Measurements from ENCODE around the gene PC. TPM values are rescaled to one million over a fixed set of nuclear protein-coding genes. Genes with fewer than 3 reads are reported as not detected.
"Not testable (repeated sequence)": the region's sequence is repeated elsewhere in the genome, so short reads cannot be mapped to it uniquely, and the experiment has no call there.

The PC gene
- polyA plus RNA-seq, 1 donor (not counting 4 experiments of a cell fraction or from before 2014, with no cell fraction given): 13.3 TPM

DNA sequence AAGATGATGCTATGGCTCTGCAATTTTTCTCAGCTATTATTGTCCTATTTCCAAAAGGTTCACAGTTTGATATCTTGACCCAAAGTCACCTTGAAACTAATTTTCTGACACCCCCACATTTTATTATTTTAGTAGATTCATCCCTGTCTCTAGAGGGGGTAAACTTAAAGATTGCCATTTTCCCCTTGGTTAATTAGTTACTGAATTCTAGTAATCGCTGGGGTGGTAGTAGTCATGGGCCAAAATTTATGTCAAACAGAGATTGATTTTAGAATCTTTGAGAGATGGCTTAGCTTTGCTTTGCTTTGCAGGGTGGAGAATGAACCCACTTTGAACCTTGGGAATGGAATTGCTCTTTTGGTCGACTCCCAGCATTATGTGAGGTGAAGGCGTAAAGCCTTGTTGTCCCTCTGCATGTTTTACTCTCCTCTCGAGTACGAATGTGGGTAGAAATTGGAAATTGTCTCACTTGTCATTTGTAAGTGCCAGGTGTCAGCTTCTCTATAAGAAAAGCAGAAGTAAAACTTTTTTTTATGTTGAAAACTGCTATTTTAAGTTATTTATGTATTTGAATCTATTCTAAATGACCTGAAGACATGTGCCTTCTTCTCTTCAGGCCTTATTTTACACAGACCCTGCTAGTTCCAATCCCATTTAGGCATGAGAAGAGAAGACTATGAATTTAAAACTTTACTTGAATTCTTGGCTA lies 157.3 kb downstream of the PC start:
- no peak for FAIRE-seq
- dilution Hi-C loops (cut with MboI; ENCODE audit: extremely low pct_ligation_motif_present, low sequenced_read_pairs): no loop called here

GRCh38 chr11:66799815-66800214 lies 158.4 kb downstream of the PC start:
- dilution Hi-C loops (cut with MboI; ENCODE audit: extremely low pct_ligation_motif_present, low sequenced_read_pairs): loop anchor here (25.0 kb wide), 1 partner anchor 113 kb away; the partner anchor contains the start of gene RBM4B
- not testable (repeated sequence) for H3K27me3 ChIP-seq (ENCODE audit: control insufficient read depth, extremely low read depth, insufficient read depth, low read length); DNase-seq (ENCODE audit: low read depth, low spot score); H3K79me2 ChIP-seq (ENCODE audit: control insufficient read depth, insufficient read depth, low read length); H3K4me2 ChIP-seq (ENCODE audit: control insufficient read depth, extremely low read depth, insufficient read depth, low read depth, low read length); H3K9ac ChIP-seq (ENCODE audit: control insufficient read depth, extremely low read depth, insufficient read depth, low read length); H2AFZ ChIP-seq (ENCODE audit: control insufficient read depth, low read length); H3K4me1 ChIP-seq (ENCODE audit: control insufficient read depth, extremely low read depth, insufficient read depth, low read length); H3K9me3 ChIP-seq (ENCODE audit: control insufficient read depth, low read depth, low read length); H3K36me3 ChIP-seq (ENCODE audit: control insufficient read depth in 2 of 2, extremely low read depth in 1 of 2, insufficient read depth in 2 of 2, low read length in 2 of 2); H3K4me3 ChIP-seq (ENCODE audit: control insufficient read depth in 2 of 3, extremely low read depth in 1 of 3, insufficient read depth in 2 of 3, low read depth in 1 of 3, low read length in 3 of 3); H4K20me1 ChIP-seq (ENCODE audit: control insufficient read depth, extremely low read depth, insufficient read depth, low read length); H3K27ac ChIP-seq (ENCODE audit: control insufficient read depth, insufficient read depth, low read length); FAIRE-seq; H3K9me1 ChIP-seq (ENCODE audit: control insufficient read depth, extremely low read depth, insufficient read depth, low read length)

More for the DNA sequence above, 157.3 kb downstream of the PC start:
- no peak for DNase-seq (ENCODE audit: low read depth, low spot score)
- Histone ChIP-seq H3K36me3 (ENCODE audit: control insufficient read depth in 2 of 2, extremely low read depth in 1 of 2, insufficient read depth in 2 of 2, low read length in 2 of 2) (peaks cover 3 to 5% of the 10 kb centered on the region in 2 experiments), H4K20me1 (ENCODE audit: control insufficient read depth, extremely low read depth, insufficient read depth, low read length) (no peaks in the 10 kb centered on the region), H3K27ac (ENCODE audit: control insufficient read depth, insufficient read depth, low read length) (no peak overlapping the region), H3K9me3 (ENCODE audit: control insufficient read depth, low read depth, low read length) (no peaks in the 10 kb centered on the region), H3K4me1 (ENCODE audit: control insufficient read depth, extremely low read depth, insufficient read depth, low read length) (no peaks in the 10 kb centered on the region), H3K79me2 (ENCODE audit: control insufficient read depth, insufficient read depth, low read length) (no peaks in the 10 kb centered on the region), H3K4me2 (ENCODE audit: control insufficient read depth, extremely low read depth, insufficient read depth, low read depth, low read length) (no peak overlapping the region), H3K9me1 (ENCODE audit: control insufficient read depth, extremely low read depth, insufficient read depth, low read length) (peaks cover 2% of the 10 kb centered on the region), H2AFZ (ENCODE audit: control insufficient read depth, low read length) (no peak overlapping the region), H3K4me3 (ENCODE audit: control insufficient read depth in 2 of 3, extremely low read depth in 1 of 3, insufficient read depth in 2 of 3, low read depth in 1 of 3, low read length in 3 of 3) (no peak overlapping the region), H3K27me3 (ENCODE audit: control insufficient read depth, extremely low read depth, insufficient read depth, low read length) (no peaks in the 10 kb centered on the region), H3K9ac (ENCODE audit: control insufficient read depth, extremely low read depth, insufficient read depth, low read length) (no peak overlapping the region)
- TF ChIP-seq CTCF (optimal IDR thresholded peaks at IDR 0.05 in 1 of 3, IDR thresholded peaks at IDR 0.05 in 1 of 3, conservative IDR thresholded peaks at IDR 0.05 in 1 of 3; ENCODE audit: extremely low read depth in 1 of 3, insufficient read depth in 2 of 3, low read length in 3 of 3): no peak
- TF ChIP-seq EZH2 (IDR thresholded peaks at IDR 0.05; ENCODE audit: low read length): no peak

Small RNA genes within 50 kb of the gene (small RNA-seq; reads per million reads assigned to genes)
- gene MIR3163 (ENCODE audit: insufficient read length in 3 of 3, low read depth in 3 of 3, low replicate concordance in 1 of 3) (0 to 0.67 (median 0) reads per million in 3 experiments), gene RNU7-23P (ENCODE audit: insufficient read length in 3 of 3, low read depth in 3 of 3, low replicate concordance in 1 of 3) (0 to 0.25 (median 0) reads per million in 3 experiments)

Other genes with a start within 250 kb of the PC start
- gene SPTBN2, start 229.2 kb downstream of the PC start, polyA plus RNA-seq: 7.8 to 14.7 TPM (median 11.1 TPM) in 3 replicates
- 11.2 to 15.2 TPM (median 14.0 TPM) in 3 replicates for gene RCE1, start 114.9 kb downstream of the PC start, polyA plus RNA-seq
- 0.77 to 1.5 TPM (median 1.1 TPM) in 3 replicates for gene LRFN4, start 101.3 kb downstream of the PC start, polyA plus RNA-seq
- not detected in 3 replicates for gene C11orf86, start 16.9 kb upstream of the PC start, polyA plus RNA-seq
- 0.05 to 0.09 TPM in 2 of 3 replicates, not detected in the other for gene SYT12, start 64.8 kb upstream of the PC start, polyA plus RNA-seq
- 113 to 235 TPM (median 119 TPM) in 3 replicates for gene RHOD, start 98.5 kb upstream of the PC start, polyA plus RNA-seq
- gene KDM2A, start 160.9 kb upstream of the PC start, polyA plus RNA-seq: 29.9 to 39.6 TPM (median 30.3 TPM) in 3 replicates